Measurements from ENCODE around the gene ZNF692. TPM values are rescaled to one million over a fixed set of nuclear protein-coding genes. Genes with fewer than 3 reads are reported as not detected.

The ZNF692 gene
- total RNA-seq, 4 donors from 2014 or later, result 8.0 to 38.0 (median 13.9) TPM

- TF ChIP-seq POLR2A (IDR thresholded peaks at IDR 0.05) (no peak), CTCF (IDR thresholded peaks at IDR 0.05 in 4 of 5, conservative IDR thresholded peaks at IDR 0.05 in 1 of 5) (no peak)
- Histone ChIP-seq H3K4me3 (no peak overlapping the region), H3K9me3 (no peaks in the 10 kb centered on the region), H3K27ac (peak overlapping the region in 1 of 4 donors; percentile 12), H3K27me3 (no peaks in the 10 kb centered on the region), H3K36me3 (peaks cover 0 to 5% of the 10 kb centered on the region in 2 donors), H3K4me1 (peaks cover 13 to 23% of the 10 kb centered on the region in 2 donors)
- ATAC-seq (no peak), DNase-seq (no peak)
- in situ Hi-C loops (cut with MboI; ENCODE audit: low sequenced_read_pairs in 4 of 4), result no loop called here
- intact Hi-C loops (cut with DNase I; ENCODE audit: low total_unique reads), result no loop called here
Observed at GRCh38 chr1:248856176-248856575, 2.7 kb downstream of the ZNF692 start.

DNA sequence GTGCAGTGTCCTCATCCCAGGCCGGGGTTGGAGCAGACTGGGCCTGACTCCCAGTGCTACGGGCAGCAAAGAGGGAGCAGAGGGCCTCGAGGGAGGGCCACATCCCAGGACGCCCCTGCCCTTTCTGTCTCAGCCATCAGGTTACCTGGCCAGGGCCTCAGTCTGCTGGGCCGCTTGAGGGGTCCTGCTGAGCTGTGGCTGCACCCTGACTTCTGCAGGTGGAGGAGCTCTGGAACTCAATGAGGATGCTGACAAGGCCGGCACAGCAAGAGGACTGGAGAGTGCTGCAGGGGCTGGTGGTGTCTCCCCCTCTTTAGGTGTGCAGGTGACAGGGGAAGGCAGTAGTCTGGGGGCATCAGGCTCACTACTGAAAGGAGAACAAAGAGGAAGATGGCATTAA, 3.3 kb downstream of the ZNF692 start:
- Histone ChIP-seq H3K9me3 (no peaks in the 10 kb centered on the region), H3K36me3 (peaks cover 0 to 5% of the 10 kb centered on the region in 2 donors), H3K4me3 (no peak overlapping the region), H3K4me1 (peaks cover 13 to 23% of the 10 kb centered on the region in 2 donors), H3K27ac (no peak overlapping the region), H3K27me3 (no peaks in the 10 kb centered on the region)
- TF ChIP-seq CTCF (IDR thresholded peaks at IDR 0.05 in 4 of 5, conservative IDR thresholded peaks at IDR 0.05 in 1 of 5) (no peak), POLR2A (IDR thresholded peaks at IDR 0.05) (no peak)
- in situ Hi-C loops (cut with MboI; ENCODE audit: low sequenced_read_pairs in 4 of 4) (no loop called here), intact Hi-C loops (cut with DNase I; ENCODE audit: low total_unique reads) (no loop called here)
- DNase-seq (no peak), ATAC-seq (no peak)

GRCh38 chr1:248853663-248854375, 5.1 kb downstream of the ZNF692 start:
- intact Hi-C loops (cut with DNase I; ENCODE audit: low total_unique reads) (no loop called here), in situ Hi-C loops (cut with MboI; ENCODE audit: low sequenced_read_pairs in 4 of 4) (no loop called here)
- H3K4me3 ChIP-seq, result no peak overlapping the region
- peaks cover 6 to 14% of the 10 kb centered on the region in 2 donors for H3K4me1 ChIP-seq
- no peaks in the 10 kb centered on the region for H3K27me3 ChIP-seq
- no peak for TF ChIP-seq CTCF (IDR thresholded peaks at IDR 0.05 in 4 of 5, conservative IDR thresholded peaks at IDR 0.05 in 1 of 5)
- TF ChIP-seq POLR2A (IDR thresholded peaks at IDR 0.05), result no peak
- H3K9me3 ChIP-seq, result no peaks in the 10 kb centered on the region
- H3K36me3 ChIP-seq, result peaks cover 0 to 22% of the 10 kb centered on the region in 2 donors
- H3K27ac ChIP-seq, result peak overlapping the region in 1 of 4 donors; percentile 18
- ATAC-seq (no peak), DNase-seq (no peak)

- in situ Hi-C loops (cut with MboI; ENCODE audit: low sequenced_read_pairs in 4 of 4) (no loop called here), intact Hi-C loops (cut with DNase I; ENCODE audit: low total_unique reads) (no loop called here)
- no peak for ATAC-seq
- peaks cover 0 to 33% of the 10 kb centered on the region in 2 donors for H3K36me3 ChIP-seq
- H3K27me3 ChIP-seq, result no peaks in the 10 kb centered on the region
- H3K9me3 ChIP-seq, result no peaks in the 10 kb centered on the region
- peak overlapping the region in 1 of 4 donors; percentile 18 for H3K27ac ChIP-seq
- TF ChIP-seq POLR2A (IDR thresholded peaks at IDR 0.05), result no peak
- no peak for TF ChIP-seq CTCF (IDR thresholded peaks at IDR 0.05 in 4 of 5, conservative IDR thresholded peaks at IDR 0.05 in 1 of 5)
- peak in 1 of 2 donors; percentile 44 for DNase-seq
- H3K4me3 ChIP-seq, result no peak overlapping the region
- H3K4me1 ChIP-seq, result peaks cover 3 to 4% of the 10 kb centered on the region in 2 donors
Observed at GRCh38 chr1:248852481-248853405, 6.1 kb downstream of the ZNF692 start.

All from gastrocnemius medialis (tissue), 4 donors.